Measurements from ENCODE around the gene TAF11.

DNA sequence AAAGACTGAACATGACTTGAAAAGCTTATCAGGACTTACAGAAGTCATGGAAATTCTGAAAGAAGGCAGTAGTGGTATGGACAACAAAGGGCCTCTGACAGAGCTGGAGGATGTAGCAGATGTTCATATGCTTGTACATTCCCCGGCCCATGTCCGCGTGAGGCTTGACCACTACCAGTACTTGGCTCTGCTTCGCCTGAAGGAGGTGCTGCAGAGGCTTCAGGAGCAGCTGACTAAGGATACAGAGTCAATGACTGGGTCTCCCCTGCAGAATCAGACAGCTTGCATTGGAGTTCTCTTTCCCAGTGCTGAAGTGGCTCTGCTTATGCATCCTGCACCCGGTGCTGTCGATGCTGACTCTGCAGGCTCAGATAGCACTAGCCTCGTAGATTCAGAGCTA, 29.2 kb downstream of the TAF11 start:
- TF ChIP-seq EZH2phosphoT487 (IDR thresholded peaks at IDR 0.05; ENCODE audit: insufficient read depth, low read depth) (no peak), EZH2 (IDR thresholded peaks at IDR 0.05; ENCODE audit: insufficient read depth, poor library complexity, severe bottlenecking) (no peak)

Measured in GM23248 (cell line).